NT2/D1 (cell line): Measurements from ENCODE around the gene VSX1.

Source experiments
- DNase-seq: peaks from one replicate; pipeline ENCODE4 v3.0.0-alpha.2; 2011; ENCODE audit warnings: low read depth, low spot score
- H3K27me3 ChIP-seq: 2 replicates; pipeline ENCODE4 v1.6.0; 2011; ENCODE audit warnings: mild to moderate bottlenecking; ENCODE audit not compliant: insufficient read length, insufficient read depth
- H3K36me3 ChIP-seq: 2 replicates; pipeline ENCODE4 v1.6.1; 2011; ENCODE audit warnings: mild to moderate bottlenecking, low read length, mixed read lengths; ENCODE audit not compliant: insufficient read depth, insufficient read length
- H3K4me1 ChIP-seq: 2 replicates; pipeline ENCODE4 v1.5.1; 2011; ENCODE audit not compliant: insufficient read depth, insufficient read length
- H3K4me3 ChIP-seq: 2 replicates; pipeline ENCODE4 v1.5.1; 2011; ENCODE audit warnings: low read depth; ENCODE audit not compliant: insufficient read length
- H3K9ac ChIP-seq: 2 replicates; pipeline ENCODE4 v1.6.0; 2011; ENCODE audit warnings: low read depth; ENCODE audit not compliant: insufficient read length
- H3K9me3 ChIP-seq: 2 replicates; pipeline ENCODE4 v1.5.1; 2011; ENCODE audit warnings: mild to moderate bottlenecking, low read length; ENCODE audit not compliant: insufficient read depth
- SUZ12 ChIP-seq: IDR thresholded peaks from 2 replicates; pipeline ENCODE4 v1.6.1; 2011; ENCODE audit not compliant: insufficient read length, insufficient read depth; ENCODE audit errors: extremely low read depth
- YY1 ChIP-seq: IDR thresholded peaks from 2 replicates; pipeline ENCODE4 v1.6.1; 2011; ENCODE audit not compliant: insufficient read length, insufficient read depth
- ZNF274 ChIP-seq: IDR thresholded peaks from 2 replicates; pipeline ENCODE4 v1.6.1; 2011; ENCODE audit warnings: mild to moderate bottlenecking, low read depth, low read length

VSX1 gene

DNA sequence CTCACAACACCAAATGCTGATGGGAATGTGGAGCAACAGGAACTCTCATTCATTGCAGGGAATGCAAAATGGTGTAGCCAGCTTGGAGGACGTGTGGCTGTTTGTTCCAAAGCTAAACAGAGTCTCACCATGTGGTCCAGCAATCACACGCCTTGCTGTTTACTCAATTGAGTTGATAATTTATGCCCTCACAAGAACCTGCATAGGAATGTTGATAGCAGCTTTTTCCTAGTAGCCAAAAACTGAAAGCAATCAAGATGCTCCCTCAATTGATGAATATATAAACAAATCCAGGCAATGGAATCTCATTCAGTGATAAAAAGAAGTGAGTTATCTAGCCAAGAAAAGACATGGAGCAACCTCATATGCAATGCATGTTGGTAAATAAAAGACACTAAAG lies 15.6 kb upstream of the VSX1 start:
- DNase-seq, result no peak
- Histone ChIP-seq H3K27me3 (no peaks in the 10 kb centered on the region), H3K9me3 (no peaks in the 10 kb centered on the region), H3K9ac (no peak overlapping the region), H3K36me3 (no peaks in the 10 kb centered on the region), H3K4me3 (no peak overlapping the region), H3K4me1 (no peaks in the 10 kb centered on the region)
- TF ChIP-seq ZNF274, result no peak

DNA sequence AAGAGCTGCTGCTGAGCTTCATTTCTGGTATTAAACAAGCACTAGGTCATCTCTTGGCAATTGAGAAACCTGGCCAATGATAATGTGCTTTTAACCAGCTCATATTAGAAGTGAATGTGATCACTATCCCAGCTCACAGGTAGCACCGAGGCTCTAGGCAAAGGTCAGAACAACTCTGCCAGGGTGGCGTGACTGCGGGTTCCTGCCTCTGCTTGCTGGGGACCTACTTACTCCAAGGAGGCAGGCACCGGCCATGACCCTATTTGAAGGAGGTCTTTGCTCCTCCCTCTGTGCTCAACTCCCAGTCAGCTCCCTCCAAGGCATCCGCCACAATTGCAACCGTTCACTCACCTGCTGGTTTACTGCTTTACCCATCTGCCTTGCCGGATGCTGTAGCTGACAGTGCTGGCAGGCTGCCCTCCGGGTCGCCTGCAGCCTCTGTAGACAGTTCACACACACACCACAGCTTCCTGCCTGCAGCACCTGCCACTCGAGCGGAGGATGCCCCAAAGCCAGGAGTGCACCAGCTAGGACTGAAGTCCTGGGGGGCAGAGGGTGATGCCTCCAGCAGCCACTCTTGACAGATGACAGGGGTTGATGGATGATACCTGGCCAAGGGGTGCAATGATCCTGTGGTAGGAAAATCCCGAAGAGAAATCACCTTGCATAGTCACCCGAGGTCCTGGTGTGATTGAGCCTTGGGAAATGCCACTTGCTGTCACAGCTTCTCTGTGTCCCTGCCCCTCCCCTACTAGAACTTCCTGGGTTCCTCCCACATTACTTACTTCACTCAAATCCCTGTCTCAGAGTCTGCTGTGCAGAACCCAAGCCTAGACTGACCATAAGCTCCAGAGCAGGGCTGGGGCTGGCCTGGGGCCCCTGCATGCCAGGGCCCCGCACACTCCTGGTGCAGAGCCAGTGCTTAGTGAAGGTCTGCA lies 8.8 kb upstream of the VSX1 start:
- Histone ChIP-seq H3K4me3 (no peak overlapping the region), H3K9me3 (no peaks in the 10 kb centered on the region), H3K9ac (no peak overlapping the region), H3K36me3 (no peaks in the 10 kb centered on the region), H3K27me3 (peaks cover 47% of the 10 kb centered on the region), H3K4me1 (no peaks in the 10 kb centered on the region)
- no peak for DNase-seq
- TF ChIP-seq YY1 (no peak), ZNF274 (no peak), SUZ12 (no peak)

DNA sequence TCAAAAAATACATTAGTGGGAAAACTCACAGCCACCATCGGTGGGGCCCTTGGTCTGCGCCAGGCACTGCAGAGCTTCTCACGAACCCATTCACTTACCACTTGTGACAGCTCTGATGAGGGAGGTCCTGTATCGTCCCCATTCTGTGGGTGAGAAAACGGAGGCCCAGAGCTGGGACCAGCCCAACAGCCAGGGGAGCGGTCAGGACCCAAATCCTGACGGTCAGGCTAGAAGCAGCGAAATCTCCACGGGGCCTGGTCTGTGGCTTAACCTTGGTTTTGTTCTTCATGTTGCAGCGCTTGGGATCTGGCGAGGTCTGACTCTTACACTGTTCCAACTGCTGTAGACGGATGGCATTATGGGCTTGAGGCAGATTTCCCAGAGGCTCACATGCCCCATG lies 7.7 kb upstream of the VSX1 start:
- no peak overlapping the region for H3K4me3 ChIP-seq
- no peaks in the 10 kb centered on the region for H3K4me1 ChIP-seq
- peaks cover 58% of the 10 kb centered on the region for H3K27me3 ChIP-seq
- no peak overlapping the region for H3K9ac ChIP-seq
- TF ChIP-seq YY1 (no peak), ZNF274 (no peak), SUZ12 (no peak)
- no peaks in the 10 kb centered on the region for H3K9me3 ChIP-seq
- DNase-seq, result no peak
- no peaks in the 10 kb centered on the region for H3K36me3 ChIP-seq

DNA sequence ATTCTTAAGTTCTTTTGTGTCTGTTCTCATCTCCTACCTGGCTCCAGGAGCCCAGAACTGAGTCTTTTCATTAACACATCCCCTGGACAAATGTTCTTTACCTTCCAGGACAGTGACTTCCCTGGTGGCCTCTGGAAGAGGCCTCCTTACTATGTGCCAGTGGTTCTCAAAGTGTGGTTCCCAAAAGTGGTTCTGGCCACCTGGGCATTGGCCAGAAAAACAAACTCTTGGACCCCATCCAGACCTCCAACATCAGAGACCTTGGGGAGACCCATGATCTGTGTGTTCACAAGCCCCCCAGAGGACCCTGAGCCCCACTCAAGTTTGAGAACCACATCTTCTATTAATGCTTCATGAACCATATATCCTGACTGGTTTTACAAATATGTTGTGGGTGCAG lies 7.2 kb upstream of the VSX1 start:
- peaks cover 64% of the 10 kb centered on the region for H3K27me3 ChIP-seq
- DNase-seq, result no peak
- peaks cover 2% of the 10 kb centered on the region for H3K4me1 ChIP-seq
- no peak overlapping the region for H3K9ac ChIP-seq
- TF ChIP-seq SUZ12, result no peak
- no peak for TF ChIP-seq YY1
- H3K4me3 ChIP-seq, result no peak overlapping the region
- no peaks in the 10 kb centered on the region for H3K9me3 ChIP-seq
- H3K36me3 ChIP-seq, result no peaks in the 10 kb centered on the region

DNA sequence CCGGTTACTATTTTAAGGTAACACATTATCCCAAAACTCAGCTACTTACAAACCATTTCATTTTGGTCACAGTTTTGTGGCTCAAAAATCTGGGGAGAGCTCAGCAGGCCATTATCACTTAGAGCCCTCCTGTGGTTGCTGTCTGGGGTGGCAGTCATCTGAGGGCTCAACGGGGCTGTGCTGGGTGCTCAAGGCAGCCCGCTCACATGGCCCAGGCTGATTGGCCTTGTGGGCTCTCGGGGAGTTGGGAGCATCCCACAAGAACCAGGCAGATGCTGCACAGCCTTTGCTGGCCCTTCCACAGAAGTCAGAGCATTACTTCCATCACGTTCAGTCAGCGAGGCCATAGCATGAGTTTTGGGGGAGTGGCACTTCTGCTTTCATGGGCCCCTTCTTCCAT lies 6.3 kb upstream of the VSX1 start:
- Histone ChIP-seq H3K27me3 (peaks cover 72% of the 10 kb centered on the region), H3K4me3 (no peak overlapping the region), H3K4me1 (peaks cover 3% of the 10 kb centered on the region), H3K9me3 (no peaks in the 10 kb centered on the region), H3K36me3 (no peaks in the 10 kb centered on the region), H3K9ac (no peak overlapping the region)
- TF ChIP-seq YY1, result no peak
- no peak for TF ChIP-seq SUZ12
- TF ChIP-seq ZNF274, result no peak
- no peak for DNase-seq

DNA sequence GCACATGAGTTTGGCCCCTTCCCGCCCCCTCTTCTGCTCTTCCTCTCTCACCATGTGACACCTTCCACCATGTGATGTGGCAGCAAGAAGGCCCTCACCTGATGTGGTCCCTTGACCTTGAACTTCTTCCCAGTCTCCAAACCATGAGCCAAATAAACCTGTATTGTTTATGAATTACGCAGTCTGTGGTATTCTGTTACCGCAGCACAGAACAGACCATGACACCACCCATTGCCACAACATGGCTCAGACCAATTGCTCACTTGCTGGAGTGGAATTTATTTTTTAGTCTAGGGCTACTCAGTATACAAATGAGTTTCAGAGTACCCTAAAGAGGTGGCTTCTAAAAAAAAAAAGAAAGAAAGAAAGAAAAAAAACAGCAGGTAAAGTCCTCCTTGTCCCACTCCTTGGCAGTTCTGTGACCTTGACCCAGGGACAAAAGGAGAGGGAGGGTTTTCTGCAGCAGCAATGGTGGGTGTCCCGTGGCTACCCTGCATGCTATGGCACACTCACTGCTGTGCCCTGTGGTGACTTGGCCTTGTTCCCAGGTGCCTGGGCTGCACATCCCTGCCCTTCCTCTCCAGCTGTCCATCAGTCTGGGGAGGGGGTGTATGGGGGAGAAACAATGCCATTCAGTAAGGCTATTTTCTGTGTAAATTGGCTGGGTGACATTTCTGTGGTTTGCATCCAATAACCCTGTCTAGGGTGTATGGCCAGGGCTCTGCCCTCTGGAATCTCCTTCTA lies 5.4 kb upstream of the VSX1 start:
- DNase-seq, result no peak
- Histone ChIP-seq H3K27me3 (peaks cover 81% of the 10 kb centered on the region), H3K9me3 (no peaks in the 10 kb centered on the region)

DNA sequence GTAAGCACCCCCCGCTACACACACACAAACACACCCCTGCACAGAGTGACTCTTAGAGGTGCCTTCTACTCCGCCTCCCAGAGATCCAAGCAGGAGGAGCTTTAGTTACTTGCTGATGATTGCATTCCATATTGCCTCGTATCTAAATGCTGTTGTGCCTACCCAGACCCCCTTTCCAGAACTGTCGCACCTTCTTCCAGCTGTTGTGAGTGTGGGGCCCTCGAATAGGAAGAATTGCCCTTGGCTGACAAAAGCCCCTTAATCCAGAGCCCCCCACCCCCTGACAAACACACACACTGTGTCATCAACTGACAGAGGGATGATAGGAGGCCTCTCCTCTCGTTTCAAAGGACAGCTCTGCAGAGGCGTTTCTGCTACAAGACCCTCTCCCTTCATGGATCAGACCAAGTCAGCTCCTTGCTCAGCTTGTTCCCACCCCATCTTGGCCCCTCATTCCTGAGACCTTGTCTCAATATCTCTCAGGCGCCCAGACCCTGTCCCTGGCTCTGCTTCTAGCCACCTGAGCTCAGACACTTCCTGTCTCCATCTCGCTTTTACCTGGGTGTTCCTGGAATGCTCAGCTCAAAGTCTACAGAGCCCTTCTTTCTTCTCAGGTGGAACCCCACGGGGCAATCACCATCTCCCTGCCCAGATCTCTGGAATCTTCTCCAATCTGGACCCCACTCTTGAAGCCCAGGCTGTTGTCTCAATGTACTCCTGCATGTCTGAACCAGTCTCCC lies 4.0 kb upstream of the VSX1 start:
- Histone ChIP-seq H3K4me1 (peaks cover 3% of the 10 kb centered on the region), H3K4me3 (no peak overlapping the region), H3K27me3 (peaks cover 96% of the 10 kb centered on the region), H3K9ac (no peak overlapping the region), H3K36me3 (no peaks in the 10 kb centered on the region), H3K9me3 (no peaks in the 10 kb centered on the region)
- no peak for DNase-seq
- no peak for TF ChIP-seq YY1
- TF ChIP-seq SUZ12, result no peak

More for the DNA sequence above, 5.4 kb upstream of the VSX1 start:
- TF ChIP-seq SUZ12, result no peak
- TF ChIP-seq ZNF274, result no peak
- no peak for TF ChIP-seq YY1
- H3K4me1 ChIP-seq, result peaks cover 3% of the 10 kb centered on the region
- H3K36me3 ChIP-seq, result no peaks in the 10 kb centered on the region
- no peak overlapping the region for H3K4me3 ChIP-seq
- H3K9ac ChIP-seq, result no peak overlapping the region
